SK-N-SH (cell line): Measurements from ENCODE around the gene DELE1. TPM values are rescaled to one million over a fixed set of nuclear protein-coding genes. Genes with fewer than 3 reads are reported as not detected.

Experiments
- CTCF ChIA-PET: fragments of 300-600, 350-600 bp; formaldehyde crosslinking; extraction: SDS; loops from one replicate; lab custom pipeline; 2021; lab: Yijun Ruan, JAX
- POLR2A ChIA-PET: fragments of 350-600 bp; sonication (Branson Sonifier 250); formaldehyde crosslinking; extraction: SDS; loops from one replicate; lab custom pipeline; 2020; ENCODE audit warnings: antibody characterized with exemption, inconsistent platforms; lab: Yijun Ruan, JAX
- DNase-seq: peaks from one replicate; pipeline ENCODE4 v3.0.0; 2012
- H2AFZ ChIP-seq: fragments of 200-600 bp; sonication (generic); 2 replicates; pipeline ENCODE4 v1.8.1; 2016; ENCODE audit warnings: antibody characterized with exemption, mild to moderate bottlenecking, low read depth
- H3F3A ChIP-seq: fragments of 200-600 bp; sonication (generic); replicated peaks from 2 replicates; pipeline ENCODE3; 2016; ENCODE audit warnings: antibody characterized with exemption, mild to moderate bottlenecking; ENCODE audit not compliant: insufficient read depth
- H3K27ac ChIP-seq, 2 experiments: fragments of 200-500 bp in 1 of 2; fragments of 200-600 bp in 1 of 2; sonication (Bioruptor generic) in 1 of 2; sonication (generic), shearing (Covaris generic) in 1 of 2; 2 replicates each; pipeline versions ENCODE4 v1.5.1 to v1.6.1; 2014 to 2016; ENCODE audit warnings: low read depth in 2 of 2, inconsistent platforms in 1 of 2, low read length in 1 of 2, mild to moderate bottlenecking in 1 of 2, mixed read lengths in 1 of 2
- H3K27me3 ChIP-seq: fragments of 200-600 bp; sonication (generic), shearing (Covaris generic); 2 replicates; pipeline ENCODE4 v1.6.1; 2016; ENCODE audit warnings: mixed run types; ENCODE audit not compliant: insufficient read depth
- H3K36me3 ChIP-seq, 2 experiments: fragments of 200-500 bp in 1 of 2; fragments of 200-600 bp in 1 of 2; sonication (Bioruptor generic) in 1 of 2; sonication (generic) in 1 of 2; replicated peaks in 1 of 2; 2 replicates each; pipeline versions ENCODE3 to v1.5.1; 2014 to 2016; ENCODE audit warnings: low read length in 1 of 2, mild to moderate bottlenecking in 1 of 2; ENCODE audit not compliant: insufficient read depth in 2 of 2, control insufficient read depth in 1 of 2
- H3K4me1 ChIP-seq, 2 experiments: fragments of 200-500 bp in 1 of 2; fragments of 200-600 bp in 1 of 2; sonication (Bioruptor generic) in 1 of 2; sonication (generic), shearing (Covaris generic) in 1 of 2; 2 replicates each; pipeline versions ENCODE4 v1.5.1 to v1.6.1; 2014 to 2016; ENCODE audit warnings: low read depth in 1 of 2, low read length in 1 of 2, mixed run types in 1 of 2; ENCODE audit not compliant: insufficient read depth in 2 of 2, control insufficient read depth in 1 of 2
- H3K4me2 ChIP-seq: fragments of 200-600 bp; sonication (generic), shearing (Covaris generic); 2 replicates; pipeline ENCODE4 v1.6.1; 2017; ENCODE audit warnings: mixed run types
- H3K4me3 ChIP-seq, 2 experiments: fragments of 200-500 bp in 1 of 2; fragments of 200-600 bp in 1 of 2; sonication (Bioruptor generic) in 1 of 2; sonication (generic), shearing (Covaris generic) in 1 of 2; 2 replicates each; pipeline versions ENCODE4 v1.5.1 to v1.8.1; 2014 to 2016; ENCODE audit warnings: low read depth in 2 of 2, inconsistent platforms in 1 of 2, low read length in 1 of 2, mild to moderate bottlenecking in 1 of 2, mixed read lengths in 1 of 2, moderate library complexity in 1 of 2
- H3K79me2 ChIP-seq: fragments of 200-600 bp; sonication (generic); 2 replicates; pipeline ENCODE4 v1.8.1; 2017; ENCODE audit warnings: mild to moderate bottlenecking; ENCODE audit not compliant: insufficient read depth
- H3K9ac ChIP-seq: fragments of 200-600 bp; sonication (generic); 2 replicates; pipeline ENCODE4 v1.6.1; 2017; ENCODE audit warnings: mixed run types
- H3K9me2 ChIP-seq: fragments of 200-600 bp; sonication (generic); 2 replicates; pipeline ENCODE4 v1.6.1; 2017; ENCODE audit warnings: mixed run types
- H3K9me3 ChIP-seq: fragments of 200-600 bp; sonication (generic); 2 replicates; pipeline ENCODE4 v1.6.1; 2017; ENCODE audit warnings: mixed run types, mild to moderate bottlenecking, moderate library complexity
- H4K20me1 ChIP-seq: fragments of 200-600 bp; sonication (generic); 2 replicates; pipeline ENCODE4 v1.6.1; 2017; ENCODE audit warnings: mild to moderate bottlenecking, mixed run types; ENCODE audit not compliant: insufficient read depth
- CTCF ChIP-seq: fragments of 200-600 bp; sonication (generic); IDR thresholded peaks from 2 replicates; pipeline ENCODE4 v1.6.1; 2017; ENCODE audit warnings: antibody characterized with exemption, mild to moderate bottlenecking, moderate library complexity
- EP300 ChIP-seq, 2 experiments: IDR thresholded peaks; 2 replicates each; pipeline versions ENCODE4 v1.4.0 to v1.6.1; 2012; ENCODE audit warnings: borderline replicate concordance in 1 of 2, low read depth in 1 of 2, low read length in 1 of 2
- FOXM1 ChIP-seq: IDR thresholded peaks from 2 replicates; pipeline ENCODE4 v1.4.0; 2012; ENCODE audit warnings: low read depth, mild to moderate bottlenecking
- MEF2A ChIP-seq: IDR thresholded peaks from 2 replicates; pipeline ENCODE4 v1.4.0; 2012; ENCODE audit warnings: low read depth, borderline replicate concordance
- NRF1 ChIP-seq: IDR thresholded peaks from 2 replicates; pipeline ENCODE4 v1.6.1; 2012; ENCODE audit warnings: low read depth, mild to moderate bottlenecking, low read length
- PBX3 ChIP-seq: IDR thresholded peaks from 2 replicates; pipeline ENCODE4; 2012
- RAD21 ChIP-seq: IDR thresholded peaks from 2 replicates; pipeline ENCODE4 v1.6.1; 2012; ENCODE audit warnings: mild to moderate bottlenecking, low read length
- RXRA ChIP-seq: IDR thresholded peaks from 2 replicates; pipeline ENCODE4 v1.4.0; 2012; ENCODE audit warnings: low read depth, mild to moderate bottlenecking, borderline replicate concordance
- SMC3 ChIP-seq: IDR thresholded peaks from 2 replicates; pipeline ENCODE4 v1.6.1; 2012; ENCODE audit warnings: low read depth, low read length, improper control_type of control experiment
- TAF1 ChIP-seq: IDR thresholded peaks from 2 replicates; pipeline ENCODE4 v1.6.1; 2012; ENCODE audit warnings: low read depth, mild to moderate bottlenecking, low read length, moderate library complexity, borderline replicate concordance
- TCF12 ChIP-seq: IDR thresholded peaks from 2 replicates; pipeline ENCODE4 v1.4.0; 2012
- USF1 ChIP-seq: IDR thresholded peaks from 2 replicates; pipeline ENCODE4 v1.4.0; 2012; ENCODE audit warnings: low read depth, borderline replicate concordance
- YY1 ChIP-seq: IDR thresholded peaks from 2 replicates; pipeline ENCODE4 v1.4.0; 2012; ENCODE audit warnings: low read depth, mild to moderate bottlenecking
- WGBS: methylation state at CpG from one replicate; pipeline ENCODE4 v1.1.6; 2017; ENCODE audit warnings: low lambda C conversion rate; 5-methylcytosine and 5-hydroxymethylcytosine counted together
- polyA plus RNA-seq, 3 experiments: library from polyadenylated mRNA; depleted of rRNA; stranded (reverse); fragments of >200 nt; gene quantifications; 2 replicates each; pipeline ENCODE4 v1.2.3, GENCODE V29; 2012
- TF ChIP-seq, protein P1 (sequence below): IDR thresholded peaks from 2 replicates; pipeline ENCODE4 v1.4.0; 2012; ENCODE audit warnings: low read depth
- TF ChIP-seq, protein P2 (sequence below): IDR thresholded peaks from 2 replicates; pipeline ENCODE4 v1.4.0; 2012; ENCODE audit warnings: low read depth, borderline replicate concordance
- TF ChIP-seq, protein P3 (sequence below): fragments of 150-350 bp; IDR thresholded peaks from 2 replicates; pipeline ENCODE4 v1.6.1; 2017; ENCODE audit warnings: antibody characterized with exemption, low read length, low read depth, borderline replicate concordance

DELE1 gene
- polyA plus RNA-seq, 1 of the 3 experiments (the other 2 are of a cell fraction): 60.3 TPM

- 60% methylated on average over 5 of the region's 5 CpGs for WGBS
- H3K27ac ChIP-seq: no peak overlapping the region
- H3F3A ChIP-seq: no peaks in the 10 kb centered on the region
- peaks cover 11% of the 10 kb centered on the region for H3K27me3 ChIP-seq
- no peaks in the 10 kb centered on the region for H3K36me3 ChIP-seq
- H3K4me1 ChIP-seq: peaks cover 0 to 12% of the 10 kb centered on the region in 2 experiments; a peak in 1 of 4 replicates
- H3K9me2 ChIP-seq: no peaks in the 10 kb centered on the region
- ChIA-PET POLR2A (no interaction called here), CTCF (interaction anchor here (0.6 to 6.0 kb wide), 5 partner anchors 10 to 1080 kb away, joined by 3 to 30 read pairs (median 8); no protein-coding TSS in a partner anchor)
- H3K4me3 ChIP-seq: no peak overlapping the region
- no peak overlapping the region for H2AFZ ChIP-seq
- TF ChIP-seq USF1 (no peak), RAD21 (no peak), TAF1 (no peak), PBX3 (no peak), SMC3 (no peak), NRF1 (no peak), EP300 (IDR thresholded peaks at IDR 0.05; ENCODE audit: borderline replicate concordance in 1 of 2, low read depth in 1 of 2, low read length in 1 of 2) (no peak), YY1 (no peak), CTCF (no peak)
- TF ChIP-seq, protein P1, sequence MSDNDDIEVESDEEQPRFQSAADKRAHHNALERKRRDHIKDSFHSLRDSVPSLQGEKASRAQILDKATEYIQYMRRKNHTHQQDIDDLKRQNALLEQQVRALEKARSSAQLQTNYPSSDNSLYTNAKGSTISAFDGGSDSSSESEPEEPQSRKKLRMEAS: no peak
- TF ChIP-seq, protein P2, sequence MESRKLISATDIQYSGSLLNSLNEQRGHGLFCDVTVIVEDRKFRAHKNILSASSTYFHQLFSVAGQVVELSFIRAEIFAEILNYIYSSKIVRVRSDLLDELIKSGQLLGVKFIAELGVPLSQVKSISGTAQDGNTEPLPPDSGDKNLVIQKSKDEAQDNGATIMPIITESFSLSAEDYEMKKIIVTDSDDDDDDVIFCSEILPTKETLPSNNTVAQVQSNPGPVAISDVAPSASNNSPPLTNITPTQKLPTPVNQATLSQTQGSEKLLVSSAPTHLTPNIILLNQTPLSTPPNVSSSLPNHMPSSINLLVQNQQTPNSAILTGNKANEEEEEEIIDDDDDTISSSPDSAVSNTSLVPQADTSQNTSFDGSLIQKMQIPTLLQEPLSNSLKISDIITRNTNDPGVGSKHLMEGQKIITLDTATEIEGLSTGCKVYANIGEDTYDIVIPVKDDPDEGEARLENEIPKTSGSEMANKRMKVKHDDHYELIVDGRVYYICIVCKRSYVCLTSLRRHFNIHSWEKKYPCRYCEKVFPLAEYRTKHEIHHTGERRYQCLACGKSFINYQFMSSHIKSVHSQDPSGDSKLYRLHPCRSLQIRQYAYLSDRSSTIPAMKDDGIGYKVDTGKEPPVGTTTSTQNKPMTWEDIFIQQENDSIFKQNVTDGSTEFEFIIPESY: no peak
- no peak for DNase-seq
- H4K20me1 ChIP-seq: no peaks in the 10 kb centered on the region
- H3K4me2 ChIP-seq: no peak overlapping the region
- no peaks in the 10 kb centered on the region for H3K79me2 ChIP-seq
- H3K9ac ChIP-seq: no peak overlapping the region
- no peaks in the 10 kb centered on the region for H3K9me3 ChIP-seq
Observed at GRCh38 chr5:141904551-141904950, 19.1 kb upstream of the DELE1 start.

GRCh38 chr5:141906517-141906916 is 17.2 kb upstream of the DELE1 start:
- H3K9me2 ChIP-seq: no peaks in the 10 kb centered on the region
- WGBS: 14% methylated on average over 1 of the region's 1 CpG
- H3K27ac ChIP-seq: no peak overlapping the region
- H4K20me1 ChIP-seq: no peaks in the 10 kb centered on the region
- H3K4me1 ChIP-seq: peaks cover 0 to 16% of the 10 kb centered on the region in 2 experiments; a peak in 1 of 4 replicates
- H3K4me3 ChIP-seq: no peak overlapping the region
- H3K4me2 ChIP-seq: no peak overlapping the region
- DNase-seq: no peak
- ChIA-PET POLR2A (no interaction called here), CTCF (interaction anchor here (1.4 to 6.0 kb wide), 7 partner anchors 8 to 215 kb away, joined by 3 to 30 read pairs (median 5); no protein-coding TSS in a partner anchor)
- no peak overlapping the region for H3K9ac ChIP-seq
- H2AFZ ChIP-seq: no peak overlapping the region
- peaks cover 7% of the 10 kb centered on the region for H3K27me3 ChIP-seq
- H3K36me3 ChIP-seq: no peaks in the 10 kb centered on the region
- no peaks in the 10 kb centered on the region for H3K9me3 ChIP-seq
- H3K79me2 ChIP-seq: no peaks in the 10 kb centered on the region
- H3F3A ChIP-seq: no peaks in the 10 kb centered on the region
- TF ChIP-seq USF1 (no peak), YY1 (no peak), CTCF (no peak), TCF12 (no peak), RXRA (no peak), FOXM1 (no peak), RAD21 (no peak), MEF2A (no peak)
- TF ChIP-seq, protein P3, sequence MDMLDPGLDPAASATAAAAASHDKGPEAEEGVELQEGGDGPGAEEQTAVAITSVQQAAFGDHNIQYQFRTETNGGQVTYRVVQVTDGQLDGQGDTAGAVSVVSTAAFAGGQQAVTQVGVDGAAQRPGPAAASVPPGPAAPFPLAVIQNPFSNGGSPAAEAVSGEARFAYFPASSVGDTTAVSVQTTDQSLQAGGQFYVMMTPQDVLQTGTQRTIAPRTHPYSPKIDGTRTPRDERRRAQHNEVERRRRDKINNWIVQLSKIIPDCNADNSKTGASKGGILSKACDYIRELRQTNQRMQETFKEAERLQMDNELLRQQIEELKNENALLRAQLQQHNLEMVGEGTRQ: no peak
